Suppressor macrophage (primary cell): Measurements from ENCODE around the gene HOXA13.

Experiments used
- DNase-seq, 4 experiments: peaks; one replicate each; pipeline ENCODE4 v3.0.0-alpha.2; 2020 to 2022

Gene HOXA13

DNA sequence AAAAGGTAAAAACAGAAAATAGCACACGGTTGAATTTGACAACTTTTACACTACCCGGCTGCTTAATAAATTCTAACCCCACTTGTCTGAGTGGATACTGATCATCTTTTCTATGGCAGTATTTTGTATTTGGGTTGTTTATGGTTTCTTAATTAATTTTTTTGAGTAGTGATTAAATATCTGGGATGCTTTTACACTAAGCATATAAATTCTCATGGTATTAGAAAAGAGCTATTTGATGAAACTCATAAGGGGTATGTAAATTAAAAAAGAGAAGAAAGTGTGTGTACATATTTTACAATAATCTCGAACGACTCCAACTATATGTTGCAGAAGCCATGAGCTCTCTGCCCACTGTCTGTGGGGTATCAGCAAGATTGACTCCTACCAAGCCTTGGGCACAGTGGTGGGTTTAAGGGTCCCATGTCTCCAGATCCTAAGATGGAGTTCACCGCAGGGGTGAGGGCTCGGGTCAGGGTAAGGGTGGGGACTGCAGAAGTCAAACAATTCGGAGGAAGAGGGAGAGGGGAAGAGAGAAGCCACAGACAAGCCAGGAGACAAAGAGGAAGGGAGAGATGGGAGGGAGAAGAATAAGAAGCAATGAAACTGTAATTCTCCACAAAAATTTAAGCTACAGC lies 7.6 kb upstream of the HOXA13 start:
- no peak for DNase-seq

DNA sequence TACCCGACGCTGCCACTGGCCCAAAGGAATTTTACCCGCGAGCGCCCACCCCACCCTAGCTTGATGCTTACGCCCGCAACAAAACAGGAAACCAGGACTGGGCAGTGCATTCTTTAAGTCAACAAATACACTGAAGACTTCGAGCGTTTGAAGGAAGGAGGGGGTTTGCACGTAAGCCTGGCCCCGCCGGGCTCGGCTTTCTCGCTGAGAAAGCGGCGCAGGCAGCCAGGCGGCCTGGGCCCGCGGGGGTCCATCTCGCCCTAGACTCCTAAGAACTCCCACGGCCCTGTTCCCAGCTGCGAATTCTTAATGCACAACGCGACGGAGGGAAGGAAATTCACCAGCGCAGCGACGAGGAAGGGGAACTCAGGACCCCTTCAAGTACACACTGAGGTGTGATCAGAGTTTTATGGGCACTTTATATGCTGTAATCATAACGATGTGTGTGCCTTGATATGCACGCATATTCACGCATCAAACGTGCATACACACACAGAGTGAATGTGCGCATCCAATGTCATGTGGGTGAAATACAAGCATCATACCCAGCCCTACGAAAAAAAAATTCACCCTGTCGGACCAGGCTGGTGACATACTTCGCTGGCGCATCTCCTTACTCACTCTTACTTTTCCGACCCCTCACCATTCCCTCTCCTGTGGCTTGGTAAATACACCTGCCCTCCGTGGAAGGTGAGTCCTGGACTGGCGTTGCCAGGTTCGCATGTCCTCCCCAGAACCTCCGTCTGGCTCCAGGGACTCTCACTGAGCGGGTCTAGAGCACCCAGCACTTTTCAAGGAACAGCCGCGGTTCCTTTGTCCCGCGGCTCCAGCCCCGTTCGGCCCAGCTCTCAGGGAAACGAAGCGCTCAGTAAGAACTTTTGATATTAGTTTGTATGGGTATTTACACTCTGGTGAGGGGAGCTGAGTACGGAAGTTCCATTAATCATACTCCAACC lies 5.7 kb upstream of the HOXA13 start:
- peak in 1 of 4 experiments; percentile 37 for DNase-seq

DNA sequence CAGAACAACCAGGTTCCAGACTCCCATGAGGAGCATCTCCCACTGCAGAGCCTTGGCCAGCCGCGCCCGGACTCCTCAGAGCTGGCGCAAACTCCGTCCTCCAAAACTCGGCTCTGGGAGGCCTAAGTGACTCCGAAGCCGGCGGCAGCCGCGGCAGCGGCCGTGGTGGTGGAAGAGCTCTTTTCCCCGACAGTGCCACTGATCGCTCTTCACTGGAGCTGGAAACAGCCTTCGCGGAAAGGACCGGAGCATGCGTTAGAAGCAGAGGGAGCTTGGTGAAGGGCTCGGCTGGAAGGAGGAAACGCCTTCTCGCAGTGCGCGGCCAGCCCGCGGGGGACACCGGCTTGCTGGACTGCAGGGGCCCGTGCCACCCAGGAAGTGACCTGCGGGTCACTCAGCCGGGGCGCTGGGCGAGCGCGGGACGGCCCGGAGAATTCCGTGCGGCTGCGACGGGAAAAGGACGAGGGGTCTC lies 5.0 kb upstream of the HOXA13 start:
- DNase-seq: peak in 1 of 4 experiments; percentile 50

DNA sequence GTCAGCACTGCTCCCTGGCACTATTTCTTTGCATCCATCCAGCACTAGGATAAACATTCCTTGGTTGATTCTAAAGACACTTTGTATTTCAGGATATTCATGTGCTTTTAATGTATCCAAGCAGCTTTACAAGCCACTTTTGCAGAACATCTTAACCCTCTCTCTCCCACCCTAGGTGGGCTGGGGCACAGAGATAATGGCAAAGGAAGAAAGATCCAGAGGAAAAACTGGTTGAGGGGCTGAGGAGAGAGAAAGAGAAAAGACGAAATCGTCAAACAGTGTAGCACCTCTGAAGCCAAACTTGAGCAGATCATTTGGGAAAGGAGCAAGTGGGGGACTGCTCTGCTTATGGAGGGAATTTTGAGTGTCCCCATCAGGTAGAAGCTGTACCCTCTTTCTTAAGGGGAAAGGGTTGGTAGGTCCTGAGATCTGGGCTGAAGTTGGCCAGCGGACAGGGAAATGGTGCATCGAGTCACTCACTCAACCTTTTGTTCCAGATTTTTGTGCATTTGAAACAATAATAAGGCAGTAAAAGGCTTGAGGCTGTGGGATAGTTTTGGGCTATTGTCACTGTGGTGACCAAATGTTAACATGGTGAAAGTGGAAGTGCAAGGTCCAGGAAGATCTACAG lies 4.2 kb upstream of the HOXA13 start:
- no peak for DNase-seq

DNA sequence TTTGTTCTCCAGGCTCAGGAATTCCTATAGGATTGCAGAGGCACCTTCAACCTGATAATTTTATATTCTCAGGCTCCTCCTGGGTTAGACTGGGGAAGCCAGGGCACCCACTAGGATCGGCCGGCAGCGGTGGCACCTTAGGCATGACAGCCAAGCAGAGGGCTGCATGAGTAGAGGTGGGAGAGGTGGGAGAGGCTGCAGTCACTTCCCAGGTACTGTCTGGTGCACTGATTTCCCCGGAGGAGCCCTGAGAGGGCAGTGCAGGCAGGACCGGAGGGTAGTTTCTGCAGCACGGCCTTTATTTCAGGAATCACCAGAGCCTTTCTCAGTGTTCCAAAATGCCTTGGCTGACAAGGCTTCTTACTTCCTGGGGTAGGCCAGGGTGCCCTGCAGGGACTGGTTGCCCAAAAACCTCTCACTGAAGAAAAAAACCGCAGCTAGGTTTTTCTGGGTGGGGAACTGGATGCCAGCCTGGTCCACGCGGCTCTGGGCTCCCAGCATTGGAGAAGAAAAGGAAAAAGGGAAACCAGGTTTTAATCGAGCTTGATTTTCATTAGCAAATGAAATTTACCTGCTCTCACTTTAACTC lies 3.6 kb upstream of the HOXA13 start:
- no peak for DNase-seq

DNA sequence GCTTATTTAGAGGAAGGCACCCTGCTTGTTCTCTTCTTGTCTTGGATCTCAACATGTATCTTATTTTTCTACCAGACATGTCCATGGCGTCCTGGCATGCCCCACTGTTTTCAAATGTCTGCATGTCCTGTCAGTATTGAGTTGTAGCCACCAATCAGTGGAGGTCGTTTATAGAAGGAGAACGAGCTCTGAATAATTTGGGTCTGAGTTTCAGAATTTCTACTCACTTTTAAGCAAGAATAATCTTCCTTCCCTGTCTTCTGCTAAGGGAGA lies 2.9 kb upstream of the HOXA13 start:
- no peak for DNase-seq

DNA sequence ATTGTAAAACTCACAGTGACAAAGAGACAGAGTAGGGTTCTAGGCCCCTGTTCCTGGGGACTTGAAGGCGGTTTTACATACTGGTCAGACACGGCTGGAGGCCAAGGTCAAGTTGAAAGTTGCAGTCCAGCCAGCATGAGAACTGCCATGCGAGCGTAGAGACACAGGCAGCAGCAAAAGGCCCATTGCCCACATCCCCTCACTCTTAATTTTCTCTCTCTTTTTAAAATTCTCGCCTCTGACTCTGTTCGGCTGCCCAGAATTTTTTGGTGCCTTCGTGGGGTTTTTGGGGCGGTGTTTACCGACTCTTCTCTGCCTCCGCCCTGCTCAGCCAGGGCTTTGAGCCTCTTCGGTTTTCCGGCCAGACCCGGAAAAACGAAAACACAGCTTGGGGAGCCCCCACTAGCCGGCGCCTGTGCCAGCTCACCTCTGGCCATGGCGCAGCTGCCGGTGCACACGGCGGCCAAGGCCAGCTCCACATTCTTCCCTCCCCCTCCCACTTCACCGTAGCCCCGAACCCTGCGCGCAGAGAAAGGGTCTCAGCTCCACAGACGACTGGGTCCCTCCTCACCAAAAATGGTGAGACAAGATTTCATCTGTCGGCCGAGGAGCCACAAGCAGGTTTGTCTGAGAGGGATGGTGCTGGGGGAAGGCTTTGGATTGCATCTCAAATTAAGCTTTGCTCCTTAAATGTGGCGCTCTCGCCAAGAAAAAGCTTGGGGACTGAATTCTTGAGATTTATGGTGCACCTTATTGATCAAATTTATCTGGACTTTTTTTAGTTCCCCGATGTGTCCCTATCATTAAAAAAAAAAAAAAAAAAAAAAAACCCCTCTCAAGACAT lies 2.3 kb upstream of the HOXA13 start:
- no peak for DNase-seq

DNA sequence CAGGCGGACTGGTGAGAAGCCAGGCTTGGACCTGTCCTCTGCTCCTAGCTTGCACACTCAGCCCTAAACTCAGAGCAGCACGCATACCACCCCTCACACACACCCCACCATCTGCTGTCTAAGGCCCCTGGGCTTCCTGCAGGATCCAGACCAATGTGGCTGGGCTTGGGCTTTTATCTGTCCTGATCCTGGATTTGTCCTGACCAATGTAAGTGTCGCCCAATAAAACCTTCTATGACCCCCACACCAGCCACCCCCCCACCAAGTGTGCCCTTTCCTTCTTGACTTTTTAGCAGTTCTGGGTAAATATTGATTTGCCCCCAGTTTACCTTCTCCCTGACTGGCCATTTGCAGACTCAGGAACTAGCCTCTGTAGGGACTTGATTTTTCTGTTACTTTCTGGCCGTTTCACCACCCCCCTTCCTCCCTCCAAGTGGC lies 1.7 kb upstream of the HOXA13 start:
- DNase-seq: no peak

DNA sequence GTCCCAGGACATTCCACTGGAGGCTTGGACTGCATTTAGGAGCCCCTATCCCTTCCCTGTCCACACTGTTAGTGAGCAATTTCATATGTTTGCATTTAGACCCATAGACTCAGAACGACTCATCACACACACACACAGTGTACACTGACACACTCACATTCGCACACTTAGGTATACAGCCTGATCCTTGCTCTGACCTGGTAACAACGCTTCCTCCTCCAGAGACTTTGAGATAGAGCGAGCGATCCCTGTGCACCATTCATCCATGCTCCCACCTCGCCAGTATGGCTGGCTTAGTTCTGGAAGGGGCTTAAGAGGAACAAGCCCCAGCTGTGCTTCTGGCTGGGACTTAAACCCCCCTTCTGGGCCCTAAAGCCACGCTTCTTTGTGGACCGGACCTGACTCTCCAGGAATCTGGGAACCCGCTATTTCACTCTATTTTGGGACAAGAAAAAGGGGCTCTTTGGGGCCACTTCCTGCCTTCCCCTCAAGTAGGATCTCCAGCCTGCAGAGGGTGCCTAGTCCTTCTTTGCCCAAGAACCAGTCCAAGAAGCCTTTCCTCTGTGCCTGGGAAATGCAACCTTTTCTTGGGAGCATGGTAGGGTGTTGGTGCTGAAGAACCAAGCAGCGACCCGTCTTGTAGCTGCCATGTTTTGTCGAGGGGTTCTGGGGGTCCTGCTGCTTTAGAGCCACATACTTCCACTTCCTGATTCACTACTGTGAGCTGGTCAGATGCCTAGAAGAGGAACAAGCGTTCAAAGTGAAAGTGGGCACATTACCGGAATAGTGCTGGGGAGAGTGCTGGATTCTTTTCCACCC lies 1.1 kb upstream of the HOXA13 start:
- peak; percentile 54 to 76 (median 68) for DNase-seq

DNA sequence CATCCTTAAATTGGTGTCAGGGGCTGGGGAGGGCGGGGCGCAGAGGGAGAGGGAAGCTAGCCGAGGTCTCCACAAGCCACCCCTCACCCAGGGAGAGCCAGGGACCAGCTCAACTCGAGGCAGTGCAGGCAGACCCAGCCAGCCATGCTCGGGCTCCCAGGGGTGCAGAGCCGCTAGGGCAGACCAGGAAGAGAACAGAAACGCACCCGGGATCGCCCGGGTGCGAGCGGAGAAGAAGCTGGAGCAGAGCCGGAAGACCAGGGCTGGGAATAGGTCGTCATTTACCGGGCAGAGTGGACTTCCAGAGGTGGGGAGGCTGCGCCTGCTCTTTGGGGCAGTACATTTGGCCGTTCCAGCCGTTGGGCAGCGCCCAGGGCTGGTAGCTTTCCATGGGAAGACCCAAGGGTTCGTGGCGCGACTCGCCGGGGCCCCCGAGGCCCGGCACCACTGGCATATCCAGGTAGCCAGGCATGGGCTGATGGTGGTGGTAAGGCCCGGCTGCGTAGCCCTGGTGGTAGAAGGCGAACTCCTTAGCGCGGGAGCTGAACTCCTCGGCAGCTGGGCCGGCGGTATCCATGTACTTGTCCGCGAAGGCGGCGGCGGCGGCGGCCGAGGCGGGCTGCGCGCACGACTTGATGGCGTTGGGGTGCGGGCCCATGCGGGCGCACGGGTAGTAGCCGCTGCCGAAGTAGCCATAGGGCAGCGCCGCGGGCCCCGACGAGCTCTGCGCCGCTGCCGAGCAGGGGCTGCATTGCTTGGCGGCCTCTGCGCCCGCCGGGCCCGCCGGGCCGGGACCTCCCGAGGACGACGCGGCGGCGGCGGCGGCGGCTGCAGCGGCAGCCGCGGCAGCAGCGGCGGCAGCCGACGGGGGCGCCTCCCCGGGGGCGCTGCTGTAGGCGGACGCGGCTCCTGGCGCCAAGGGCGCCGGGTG lies 755 bp downstream of the HOXA13 start:
- DNase-seq: peak in 1 of 4 experiments; percentile 50

DNA sequence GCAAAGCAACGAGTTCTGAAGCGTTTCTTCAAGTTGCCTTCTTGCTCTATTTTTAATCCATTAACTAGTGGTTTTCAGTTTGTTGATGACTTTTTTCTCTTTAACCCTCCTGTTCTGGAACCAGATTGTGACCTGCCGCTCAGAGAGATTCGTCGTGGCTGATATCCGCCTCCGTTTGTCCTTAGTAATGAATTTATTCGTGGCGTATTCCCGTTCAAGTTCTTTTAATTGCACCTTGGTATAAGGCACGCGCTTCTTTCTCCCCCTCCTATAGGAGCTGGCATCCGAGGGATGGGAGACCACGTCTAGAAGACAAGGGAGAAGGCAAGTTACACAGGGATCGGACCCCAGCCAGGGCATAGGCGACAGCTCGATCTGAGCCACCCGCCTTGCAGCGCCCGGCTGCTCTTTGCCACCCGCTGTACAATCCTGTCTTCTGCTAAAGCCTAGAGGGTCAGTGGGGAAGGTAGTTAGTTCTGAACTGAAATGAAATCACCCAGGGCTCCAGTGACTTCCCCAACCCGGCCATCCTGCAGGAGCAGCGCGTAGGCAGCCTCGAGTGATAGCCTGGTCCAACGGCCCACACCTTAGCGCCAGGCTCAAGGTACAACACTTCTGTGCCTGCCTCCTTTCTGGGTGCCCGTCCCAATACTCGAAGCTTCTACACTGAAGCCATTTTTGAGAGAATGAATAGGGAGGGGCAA lies 1.6 kb downstream of the HOXA13 start:
- DNase-seq: peak in 1 of 4 experiments; percentile 36

DNA sequence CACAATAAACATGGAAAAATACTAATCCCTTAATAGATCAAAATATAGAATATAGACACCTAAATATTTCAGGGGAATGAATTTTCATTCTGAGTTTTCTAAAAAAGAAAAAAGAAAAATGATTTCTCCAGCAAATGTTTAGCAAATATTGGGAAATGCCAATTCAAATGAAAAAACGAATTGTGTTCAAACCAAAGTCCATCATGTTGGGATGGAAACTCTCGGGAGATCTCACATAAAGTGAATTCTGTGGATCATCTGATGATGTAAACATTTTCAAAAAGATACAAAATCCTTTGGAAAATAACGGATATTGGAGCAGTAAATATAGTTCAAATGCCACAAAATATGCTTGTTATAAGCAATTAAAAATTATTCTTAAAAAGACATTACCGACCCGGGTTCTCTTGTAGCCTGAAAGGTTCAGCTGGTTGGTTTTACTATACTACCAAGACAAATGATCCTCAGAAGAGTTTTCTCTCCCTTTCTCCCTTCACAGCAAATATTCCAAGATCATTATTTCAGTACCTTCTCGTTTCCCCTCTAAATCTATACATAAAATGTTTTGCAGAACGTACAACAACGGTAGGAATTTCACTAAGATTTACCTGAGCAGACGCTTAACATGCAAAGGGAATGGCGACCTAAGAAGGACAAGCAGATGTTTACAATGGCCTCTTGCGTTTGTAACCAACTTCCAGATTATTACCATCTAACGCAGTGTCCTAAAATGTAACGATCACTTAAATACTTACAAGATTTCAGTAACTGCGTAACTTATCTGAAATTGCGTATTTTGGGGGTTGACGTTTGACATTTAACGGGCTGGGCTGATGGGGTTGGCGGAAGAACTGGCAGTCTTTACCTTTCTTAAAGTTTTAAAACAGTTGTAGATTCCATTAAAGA lies 2.5 kb downstream of the HOXA13 start:
- no peak for DNase-seq

DNA sequence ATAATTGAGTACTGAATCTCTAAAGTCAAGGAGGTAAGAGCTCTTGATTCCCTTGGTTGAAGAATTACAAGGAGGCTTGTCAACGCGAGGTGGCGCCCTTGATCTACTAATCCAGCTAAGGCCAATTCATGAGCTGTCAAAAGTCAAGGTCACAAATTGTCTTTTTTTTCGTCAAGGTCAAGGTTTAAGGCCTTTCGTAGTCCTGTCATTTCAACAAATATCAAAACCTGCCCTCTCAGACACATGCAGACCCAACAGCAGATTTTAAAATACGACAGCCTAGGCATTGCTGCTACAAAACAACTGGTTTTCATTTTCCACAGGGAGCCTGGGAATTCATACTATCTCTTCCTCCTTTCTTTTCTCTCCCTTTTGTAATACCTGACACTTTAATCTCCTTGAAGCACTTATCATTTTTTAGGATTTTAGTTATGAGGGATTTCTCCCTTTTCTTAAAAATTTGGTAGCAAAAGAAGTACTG lies 3.6 kb downstream of the HOXA13 start:
- peak; percentile 79 to 90 (median 88) for DNase-seq

DNA sequence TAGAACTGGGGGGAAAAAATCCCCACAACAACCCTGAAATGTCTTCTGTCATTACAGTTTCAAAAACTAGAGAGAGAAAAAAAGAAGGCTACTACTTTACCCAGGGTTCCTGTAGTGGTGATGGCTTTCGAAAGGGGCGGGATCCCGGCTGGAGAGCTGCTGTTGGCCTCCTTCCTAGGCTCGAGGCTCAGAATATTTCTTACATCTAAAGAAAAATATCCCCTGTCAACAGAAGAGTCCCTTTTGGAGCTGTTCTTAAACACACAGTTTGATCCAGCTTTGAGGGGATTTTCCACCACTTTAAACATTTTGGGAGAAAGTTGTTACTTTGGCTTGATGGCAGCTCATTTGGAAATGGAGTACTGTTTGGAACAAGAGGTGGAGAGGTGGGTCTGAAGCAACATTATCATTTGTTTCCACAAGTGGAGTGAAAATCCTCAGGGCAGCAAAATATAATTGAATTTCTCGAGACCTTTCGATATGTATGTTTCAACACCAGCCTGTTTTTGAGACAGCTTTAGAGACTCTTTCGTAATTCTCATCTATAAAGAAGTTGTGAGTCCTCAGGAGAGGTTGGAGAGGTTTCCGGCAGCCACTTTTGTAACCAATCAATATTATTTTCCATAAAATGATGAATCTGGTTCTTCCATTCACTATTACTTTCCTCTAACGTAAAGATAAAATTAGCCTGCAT lies 5.1 kb downstream of the HOXA13 start:
- DNase-seq: no peak

DNA sequence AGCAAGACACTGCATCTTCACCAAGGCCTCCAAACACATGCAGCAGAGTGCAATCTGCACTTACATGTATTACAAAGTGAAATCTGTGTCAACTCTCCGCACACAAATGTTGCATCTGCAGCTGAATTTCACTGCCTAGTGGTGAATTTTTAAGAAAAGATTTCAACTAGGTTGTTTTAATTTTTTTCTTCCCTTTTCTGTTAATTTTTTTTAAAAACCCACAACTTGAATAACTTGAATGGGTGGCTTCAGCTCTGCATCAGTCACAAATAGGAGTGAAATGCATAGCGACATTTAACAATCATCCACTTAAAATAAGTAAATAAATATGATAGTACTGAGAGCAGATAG lies 5.9 kb downstream of the HOXA13 start:
- DNase-seq: no peak

DNA sequence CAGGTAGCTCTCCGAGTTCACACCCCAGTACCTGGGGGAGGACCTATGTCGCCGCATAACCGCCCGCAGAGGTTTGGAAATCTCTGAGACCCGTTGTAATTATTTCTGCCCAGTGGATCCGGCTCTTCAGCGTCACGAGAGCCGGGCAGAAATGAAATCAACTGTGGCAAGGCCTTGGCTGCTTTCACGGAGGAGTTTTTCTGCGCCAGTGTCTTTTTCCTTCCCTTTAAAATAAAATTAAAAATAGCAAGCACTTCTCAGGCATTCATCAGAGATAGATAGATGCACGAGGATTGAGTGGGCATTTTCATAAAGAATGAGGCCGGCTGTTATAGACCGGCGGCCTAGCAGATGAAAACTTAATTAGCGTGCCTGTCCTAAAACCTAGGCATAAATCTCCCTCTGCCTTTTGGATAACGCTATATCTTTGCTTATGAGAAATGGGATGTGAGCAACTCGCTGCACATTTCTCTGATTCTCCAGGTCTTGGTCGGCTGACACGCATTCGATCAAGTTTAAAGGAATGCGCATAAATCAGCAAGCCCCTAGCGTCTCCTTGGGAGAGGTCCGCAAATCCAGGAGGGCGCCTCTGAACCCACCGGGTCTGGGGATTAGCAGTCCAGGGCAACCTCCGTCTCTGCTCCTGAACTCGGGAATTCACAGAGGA lies 6.4 kb downstream of the HOXA13 start:
- DNase-seq: no peak
